Spinal cord (tissue), 10 donors: ENCODE results near the gene SPDYE2B. TPM values are rescaled to one million over a fixed set of nuclear protein-coding genes. Genes with fewer than 3 reads are reported as not detected.
"Not testable (repeated sequence)": the region's sequence is repeated elsewhere in the genome, so short reads cannot be mapped to it uniquely, and the experiment has no call there.

ENCODE experiments used
- DNase-seq, 6 donors: peaks; one replicate each; pipeline versions ENCODE4 v3.0.0 to v3.0.0-alpha.2; 2013 to 2015; ENCODE audit warnings: low spot score in 6 of 6, low read depth in 4 of 6
- H3K27ac ChIP-seq: one replicate; pipeline ENCODE4 v1.5.1; 2013; ENCODE audit warnings: low read depth, low read length, control low read depth
- H3K27me3 ChIP-seq: one replicate; pipeline ENCODE4 v1.6.1; 2013; ENCODE audit warnings: low read length; ENCODE audit not compliant: control insufficient read depth, insufficient read depth
- H3K36me3 ChIP-seq: one replicate; pipeline ENCODE4 v1.6.1; 2013; ENCODE audit warnings: low read length; ENCODE audit not compliant: control insufficient read depth, insufficient read depth
- H3K4me1 ChIP-seq: one replicate; pipeline ENCODE4 v1.6.1; 2013; ENCODE audit warnings: low read length; ENCODE audit not compliant: control insufficient read depth, insufficient read depth
- H3K4me3 ChIP-seq: one replicate; pipeline ENCODE4 v1.5.1; 2013; ENCODE audit warnings: low read depth, low read length, control low read depth
- H3K9me3 ChIP-seq: one replicate; pipeline ENCODE4 v1.6.1; 2013; ENCODE audit warnings: low read length; ENCODE audit not compliant: control insufficient read depth, insufficient read depth
- whole genome bisulfite sequencing: methylation state at CpG from one replicate; pipeline ENCODE4 v1.1.5; 2013; ENCODE audit warnings: missing lambda C conversion rate; ENCODE audit not compliant: insufficient coverage; 5-methylcytosine and 5-hydroxymethylcytosine counted together
- polyA plus RNA-seq, 2 donors: library from polyadenylated mRNA; unstranded; fragments of 120-200 nt; gene quantifications; one replicate each; pipeline ENCODE4 v1.2.1, GENCODE V29; 2013; ENCODE audit not compliant: insufficient read length in 2 of 2
- total RNA-seq, 2 donors: library from RNA; depleted of rRNA in 1 of 2; stranded (reverse); fragments of 120-200 nt in 1 of 2; fragments of >200 nt in 1 of 2; gene quantifications; one replicate each; pipeline versions ENCODE4 v1.2.3 to v1.2.4, GENCODE V29; 2013 to 2014
- donor health status: healthy.

The SPDYE2B gene
- total and polyA plus RNA-seq, 4 donors, result 0.54 to 5.9 TPM; not detected in 2

DNA sequence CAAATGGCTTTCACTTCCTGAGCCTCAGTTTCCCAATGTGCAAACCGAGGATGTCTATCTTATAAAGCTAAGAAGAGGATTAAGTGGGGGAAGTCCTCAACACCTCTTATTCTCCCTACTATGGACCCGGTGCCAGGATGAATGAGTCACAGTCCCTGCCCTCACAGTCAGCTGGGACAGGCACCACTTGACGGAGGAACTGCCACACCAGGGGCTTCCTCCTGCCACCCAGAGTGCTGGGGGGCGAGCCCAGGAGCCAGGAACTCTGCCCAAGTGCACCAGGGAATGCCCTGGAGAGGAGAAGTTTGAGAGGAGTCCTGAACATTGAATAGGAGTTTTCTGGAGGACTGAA lies 35.8 kb upstream of the SPDYE2B start:
- not testable (repeated sequence) for H3K9me3 ChIP-seq, H3K27me3 ChIP-seq, H3K4me1 ChIP-seq, H3K4me3 ChIP-seq, DNase-seq, H3K36me3 ChIP-seq, H3K27ac ChIP-seq
- WGBS, result no CpG with 5 or more reads among the region's 4 CpGs

DNA sequence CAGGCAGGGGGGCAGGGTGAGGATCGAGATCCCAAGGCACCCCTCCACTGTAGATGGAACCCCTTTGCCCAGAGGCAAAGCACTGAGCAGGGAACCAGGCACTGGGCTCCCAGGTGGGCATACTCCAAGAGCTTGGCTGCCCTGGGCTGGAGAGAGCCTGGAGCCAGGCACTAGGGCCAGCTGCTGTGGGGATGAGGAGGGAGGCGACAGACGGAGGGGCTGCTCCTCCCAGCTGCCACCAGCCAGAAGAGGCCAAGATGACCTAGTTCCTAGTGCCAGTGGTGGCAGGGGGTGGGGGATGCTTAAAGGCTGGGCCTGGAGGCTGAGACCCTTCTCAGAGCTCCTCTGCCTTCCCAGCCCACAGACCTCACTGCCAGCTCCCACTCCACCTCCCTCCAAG lies 35.2 kb upstream of the SPDYE2B start:
- H3K4me3 ChIP-seq, H3K27ac ChIP-seq, H3K9me3 ChIP-seq, DNase-seq, H3K4me1 ChIP-seq, H3K36me3 ChIP-seq, H3K27me3 ChIP-seq: not testable (repeated sequence)
- WGBS, result no CpG with 5 or more reads among the region's 3 CpGs

DNA sequence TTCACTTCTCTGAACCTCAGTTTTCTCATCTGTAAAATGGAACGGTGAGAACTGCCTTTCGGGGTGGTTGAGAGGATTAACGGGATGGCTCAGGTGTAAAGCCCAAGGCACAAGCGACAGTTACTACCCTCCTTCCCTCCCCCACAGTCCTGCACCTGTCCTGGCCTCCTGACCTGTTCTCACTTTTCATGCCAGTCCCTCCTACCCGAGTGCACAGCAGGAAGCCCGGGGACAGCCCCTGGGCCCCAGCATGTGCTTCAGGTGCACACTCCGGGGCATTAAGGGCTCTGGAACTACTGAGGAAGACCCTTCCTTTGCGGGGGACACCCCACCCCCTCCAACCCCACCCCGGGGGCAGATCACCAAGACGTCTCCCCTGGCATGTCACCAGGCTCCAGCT lies 34.2 kb upstream of the SPDYE2B start:
- not testable (repeated sequence) for H3K27me3 ChIP-seq, H3K4me1 ChIP-seq, H3K9me3 ChIP-seq, DNase-seq, H3K4me3 ChIP-seq, H3K27ac ChIP-seq, H3K36me3 ChIP-seq
- no CpG with 5 or more reads among the region's 10 CpGs for WGBS

DNA sequence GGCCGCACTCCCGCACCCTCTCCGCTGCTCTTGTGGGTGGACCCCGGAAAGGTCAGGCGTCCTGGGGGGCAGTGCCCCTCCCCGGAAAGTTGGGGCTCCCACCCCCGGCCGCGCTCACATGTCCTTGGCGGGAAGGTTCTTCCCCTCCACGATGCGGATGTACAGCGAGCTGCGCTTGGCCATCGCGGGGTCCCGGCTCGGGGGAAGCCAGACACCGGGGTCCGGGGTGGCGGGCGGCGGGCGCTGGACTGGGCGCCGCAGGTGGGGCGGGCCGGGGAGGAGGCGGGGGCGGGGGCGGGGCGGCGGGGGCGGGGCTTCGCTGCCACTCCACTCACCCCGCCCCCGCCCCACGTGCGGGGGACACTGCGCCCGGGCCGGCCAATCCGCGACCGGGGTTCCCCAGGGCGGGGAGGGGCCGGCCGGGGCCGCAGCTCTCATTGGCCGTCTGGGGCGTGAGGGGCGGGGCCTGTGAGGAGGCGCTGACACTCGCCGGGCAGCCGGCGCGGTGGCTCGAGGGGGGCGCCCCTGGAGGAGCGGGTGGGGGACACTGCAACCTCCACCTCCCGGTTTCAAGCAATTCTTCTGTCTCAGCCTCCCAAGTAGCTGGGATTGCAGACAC lies 33.5 kb upstream of the SPDYE2B start, which contains the start of gene RASA4:
Gene RASA4, minus strand, starts transcription at position 250 of the 619 bp plus-strand sequence. Its CDS starts 67 bp downstream, at position 183.
- H3K27ac ChIP-seq, H3K9me3 ChIP-seq: not testable (repeated sequence)
- no CpG with 5 or more reads among the region's 62 CpGs for WGBS

DNA sequence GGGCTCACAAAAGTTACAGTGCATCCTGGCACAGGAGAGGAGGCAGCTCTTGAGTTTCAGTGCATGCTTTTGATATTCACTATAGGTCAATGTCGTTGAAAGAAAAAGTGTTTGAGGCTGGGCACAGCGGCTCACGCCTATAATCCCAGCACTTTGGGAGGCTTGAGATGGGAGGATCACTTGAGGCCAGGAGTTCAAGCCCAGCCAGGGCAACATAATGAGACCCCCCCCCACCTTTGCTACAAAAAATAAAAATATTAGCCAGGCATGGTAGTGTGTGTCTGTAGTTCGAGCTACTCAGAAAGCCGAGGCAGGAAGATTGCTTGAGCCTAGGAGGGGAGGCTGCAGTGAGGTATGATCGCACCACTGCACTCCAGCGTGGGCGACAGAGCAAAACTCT lies 32.0 kb upstream of the SPDYE2B start:
- H3K4me1 ChIP-seq, H3K9me3 ChIP-seq, H3K36me3 ChIP-seq, H3K27me3 ChIP-seq, H3K4me3 ChIP-seq, H3K27ac ChIP-seq: not testable (repeated sequence)
- WGBS, result no CpG with 5 or more reads among the region's 8 CpGs
- DNase-seq, result peak in 2 of 6 donors; percentile 0

More for the DNA sequence above, 33.5 kb upstream of the SPDYE2B start, which contains the start of gene RASA4:
- not testable (repeated sequence) for H3K36me3 ChIP-seq, H3K4me1 ChIP-seq, H3K27me3 ChIP-seq
- peak within 1 kb of the TSS; percentile 45 for H3K4me3 ChIP-seq
- DNase-seq, result peak in 2 of 6 donors; percentile 27 to 41

DNA sequence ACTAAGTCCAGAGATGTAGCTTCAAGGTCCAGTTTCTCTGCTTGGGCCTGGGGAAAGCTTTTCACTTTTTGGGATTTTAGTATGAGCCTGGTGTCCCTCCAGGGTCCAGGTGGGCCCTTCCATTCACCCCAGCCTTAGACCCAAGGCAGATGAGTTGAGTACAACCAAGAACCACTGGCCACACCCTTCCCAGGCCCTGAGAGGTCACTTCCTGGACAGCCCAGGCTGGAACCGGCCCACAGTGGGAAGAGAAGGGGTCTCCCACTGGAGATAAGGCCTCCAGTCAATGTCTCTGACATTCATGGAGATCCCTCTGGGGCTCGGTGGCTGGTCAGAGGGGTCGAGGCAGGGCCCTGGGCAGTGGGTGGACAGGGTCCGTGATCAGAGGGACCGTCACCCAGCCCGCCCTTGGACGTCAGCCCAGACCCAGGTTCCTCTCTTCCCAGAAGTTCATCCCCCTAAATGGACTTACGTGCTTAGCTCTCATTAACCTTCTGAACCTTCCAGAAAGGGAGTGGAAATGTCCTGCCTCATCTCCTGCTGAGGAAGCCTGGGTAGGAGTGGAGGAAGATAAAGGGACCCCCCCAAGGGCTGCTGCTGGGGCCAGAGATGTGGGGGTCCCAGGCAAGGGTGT lies 22.7 kb upstream of the SPDYE2B start:
- DNase-seq, H3K27me3 ChIP-seq, H3K27ac ChIP-seq, H3K4me3 ChIP-seq, H3K4me1 ChIP-seq, H3K9me3 ChIP-seq, H3K36me3 ChIP-seq: not testable (repeated sequence)
- WGBS, result no CpG with 5 or more reads among the region's 8 CpGs

DNA sequence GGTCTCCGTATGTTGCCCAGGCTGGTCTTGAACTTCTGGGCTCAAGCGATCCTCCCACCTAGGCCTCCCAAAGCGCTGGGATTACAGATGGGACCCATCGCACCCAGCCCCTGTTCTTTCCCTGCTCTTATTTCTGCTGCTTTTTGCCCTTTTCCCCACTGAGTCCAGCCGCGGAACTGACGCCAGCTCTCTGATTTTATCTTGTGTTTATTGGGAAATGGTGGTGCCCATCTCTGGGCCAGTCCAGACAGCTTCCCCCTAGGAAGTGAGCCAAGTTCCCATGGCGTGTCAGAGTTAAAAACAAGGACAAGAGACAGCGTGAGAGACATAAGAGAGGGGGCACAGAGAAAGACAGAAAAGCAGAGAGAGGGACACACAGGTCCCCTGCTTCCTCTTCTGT lies 19.5 kb upstream of the SPDYE2B start:
- not testable (repeated sequence) for H3K27me3 ChIP-seq, H3K4me3 ChIP-seq, DNase-seq, H3K27ac ChIP-seq, H3K9me3 ChIP-seq, H3K4me1 ChIP-seq, H3K36me3 ChIP-seq
- no CpG with 5 or more reads among the region's 9 CpGs for WGBS

DNA sequence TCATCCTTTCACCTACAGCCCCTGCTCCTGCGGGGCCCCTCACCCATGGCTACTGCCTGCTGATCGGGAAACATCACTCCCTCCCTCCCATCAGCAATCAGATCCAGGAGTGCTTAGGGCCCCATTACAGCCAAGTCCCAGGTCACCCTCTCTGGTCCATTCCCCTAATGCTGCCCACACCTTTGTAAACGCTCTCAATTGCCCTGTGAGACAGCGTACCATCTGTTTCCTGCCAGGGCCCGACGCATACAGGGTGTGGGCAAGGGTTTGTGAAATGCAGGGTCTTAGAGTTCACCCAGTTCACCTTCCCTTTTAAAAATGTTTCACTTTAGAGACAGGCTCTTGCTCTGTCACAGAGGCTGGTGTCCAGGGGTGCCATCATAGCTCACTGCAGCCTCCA lies 15.8 kb upstream of the SPDYE2B start:
- H3K36me3 ChIP-seq, H3K4me1 ChIP-seq, H3K27me3 ChIP-seq, H3K9me3 ChIP-seq, H3K27ac ChIP-seq, DNase-seq, H3K4me3 ChIP-seq: not testable (repeated sequence)
- WGBS, result no CpG with 5 or more reads among the region's 6 CpGs

DNA sequence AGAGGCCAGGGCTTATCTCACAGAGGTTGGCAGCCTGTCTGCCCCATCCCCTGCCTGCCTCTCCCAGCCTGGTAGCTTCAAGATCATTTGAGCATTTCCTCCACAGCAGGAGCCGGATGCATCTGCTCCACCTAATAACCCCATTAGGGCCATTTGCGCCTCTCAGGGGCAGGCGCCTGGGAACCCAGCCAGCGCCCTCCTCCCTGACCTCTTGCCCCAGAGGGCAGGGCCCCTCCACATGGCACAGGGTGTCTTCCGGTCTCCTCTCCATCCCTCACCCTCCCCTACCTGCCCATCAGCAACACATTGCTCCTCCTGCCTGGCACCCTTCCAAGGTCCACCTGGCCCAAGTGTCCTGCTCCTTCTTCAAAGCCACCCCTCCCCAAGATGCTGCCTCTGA lies 14.8 kb upstream of the SPDYE2B start:
- not testable (repeated sequence) for H3K9me3 ChIP-seq, DNase-seq, H3K4me3 ChIP-seq, H3K27ac ChIP-seq, H3K27me3 ChIP-seq, H3K4me1 ChIP-seq, H3K36me3 ChIP-seq
- WGBS, result no CpG with 5 or more reads among the region's 5 CpGs

DNA sequence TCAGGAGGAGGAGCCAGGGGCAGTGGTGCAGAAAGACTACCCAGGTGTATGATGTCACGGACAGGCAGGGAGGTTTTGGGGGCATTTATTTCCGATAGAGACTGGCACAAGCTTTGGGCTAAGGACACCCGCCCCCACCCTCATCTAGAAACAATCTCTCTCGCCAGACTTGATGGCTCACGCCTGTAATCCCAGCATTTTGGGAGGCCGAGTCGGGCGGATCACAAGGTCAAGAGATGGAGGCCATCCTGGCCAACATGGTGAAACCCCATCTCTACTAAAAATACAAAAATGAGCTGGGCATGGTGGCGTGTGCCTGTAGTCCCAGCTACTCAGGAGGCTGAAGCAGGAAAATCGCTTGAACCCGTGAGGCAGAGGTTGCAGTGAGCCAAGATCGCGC lies 13.2 kb upstream of the SPDYE2B start:
- H3K36me3 ChIP-seq, result not testable (repeated sequence)

More for the DNA sequence above, 13.2 kb upstream of the SPDYE2B start:
- not testable (repeated sequence) for H3K9me3 ChIP-seq, DNase-seq, H3K4me3 ChIP-seq, H3K4me1 ChIP-seq, H3K27me3 ChIP-seq, H3K27ac ChIP-seq
- no CpG with 5 or more reads among the region's 13 CpGs for WGBS
